ENCODE measurements around the gene LCAT.

- TF ChIP-seq CTCF (conservative IDR thresholded peaks at IDR 0.05; ENCODE audit: low read length) (no peak), EZH2phosphoT487 (IDR thresholded peaks at IDR 0.05; ENCODE audit: borderline replicate concordance) (no peak)
Observed at GRCh38 chr16:67922740-67923139, 21.2 kb downstream of the LCAT start.

All from Loucy (cell line).